GM18909 (cell line): Measurements from ENCODE around the gene TNNI2.

Experiments used
- ATAC-seq: cut with Tn5 transposase; IDR thresholded peaks from one replicate; pipeline ENCODE4 v1.9.1; 2021; ENCODE audit warnings: mild to moderate bottlenecking; ENCODE audit not compliant: unreplicated experiment, poor library complexity

The TNNI2 gene

GRCh38 chr11:1820463-1821325, 18.1 kb upstream of the TNNI2 start:
- ATAC-seq: no peak

GRCh38 chr11:1821562-1821961, 17.2 kb upstream of the TNNI2 start:
- ATAC-seq: no peak

GRCh38 chr11:1822648-1823375, 16.0 kb upstream of the TNNI2 start:
- ATAC-seq: no peak

GRCh38 chr11:1823376-1824220, 15.2 kb upstream of the TNNI2 start:
- ATAC-seq: no peak

GRCh38 chr11:1824221-1825038, 14.4 kb upstream of the TNNI2 start:
- no peak for ATAC-seq

GRCh38 chr11:1825039-1825740, 13.6 kb upstream of the TNNI2 start:
- no peak for ATAC-seq

- no peak for ATAC-seq
These were observed 12.9 kb upstream of the TNNI2 start for GRCh38 chr11:1825785-1826451.

- ATAC-seq: no peak
These were observed 12.2 kb upstream of the TNNI2 start for GRCh38 chr11:1826552-1827094.

GRCh38 chr11:1827095-1827813, 11.5 kb upstream of the TNNI2 start:
- no peak for ATAC-seq

- ATAC-seq: no peak
These were observed 10.8 kb upstream of the TNNI2 start for GRCh38 chr11:1827931-1828330.

- ATAC-seq: no peak
These were observed 10.2 kb upstream of the TNNI2 start for GRCh38 chr11:1828542-1828941.

GRCh38 chr11:1829039-1829820, 9.6 kb upstream of the TNNI2 start:
- no peak for ATAC-seq

GRCh38 chr11:1830004-1830321, 8.8 kb upstream of the TNNI2 start:
- ATAC-seq: no peak

- no peak for ATAC-seq
These were observed 8.2 kb upstream of the TNNI2 start for GRCh38 chr11:1830322-1831223.

GRCh38 chr11:1831338-1832210, 7.2 kb upstream of the TNNI2 start:
- ATAC-seq: no peak
